Natural killer cell treated with Interleukin-12 subunit alpha and Interleukin-12 subunit beta and Interleukin-15 and Interleukin-18, amount 100 ng/mL, for 72 hours (primary cell): ENCODE measurements around the gene TANC1. TPM values are rescaled to one million over a fixed set of nuclear protein-coding genes. Genes with fewer than 3 reads are reported as not detected.

Experiments used
- ATAC-seq, 2 donors: fragments of 150-1000 bp; cut with Tn5 transposase in 1 of 2; sonication (Bioruptor Pico), chemical (Tn5 transposase) in 1 of 2; 2 replicates each; pipeline ENCODE4 v1.10.0; 2021
- DNase-seq: peaks from one replicate; pipeline ENCODE4 v3.0.0; 2022; ENCODE audit warnings: low spot score
- H3K27ac Mint-ChIP-seq, 2 donors: 1 replicate in 1 of 2; 2 replicates in 1 of 2; pipeline ENCODE4 v1.8.0; 2022; ENCODE audit warnings: mixed read lengths in 2 of 2, mild to moderate bottlenecking in 1 of 2, moderate library complexity in 1 of 2
- H3K27me3 Mint-ChIP-seq, 2 donors: 1 replicate in 1 of 2; 2 replicates in 1 of 2; pipeline ENCODE4 v1.8.0; 2022; ENCODE audit warnings: mixed read lengths in 2 of 2
- H3K36me3 Mint-ChIP-seq: one replicate; pipeline ENCODE4 v1.8.0; 2022; ENCODE audit warnings: mixed read lengths
- H3K4me1 Mint-ChIP-seq, 2 donors: 1 replicate in 1 of 2; 2 replicates in 1 of 2; pipeline ENCODE4 v1.8.0; 2022; ENCODE audit warnings: low read depth in 2 of 2, mixed read lengths in 2 of 2, mild to moderate bottlenecking in 1 of 2
- H3K4me3 Mint-ChIP-seq: one replicate; pipeline ENCODE4 v1.8.0; 2022; ENCODE audit warnings: mixed read lengths
- H3K9me3 Mint-ChIP-seq: 2 replicates; pipeline ENCODE4 v1.8.0; 2022; ENCODE audit warnings: mixed read lengths
- total RNA-seq, 2 donors: library from RNA; stranded (reverse); gene quantifications; one replicate each; pipeline ENCODE4 v1.2.3, GENCODE V29; 2022

TANC1 gene
- total RNA-seq, 2 donors from 2014 or later: 0.21 to 0.56 TPM

- no peak for ATAC-seq
- H3K27me3 Mint-ChIP-seq: no peaks in the 10 kb centered on the region
- DNase-seq: no peak
These were observed 200.3 kb downstream of the TANC1 start for GRCh38 chr2:159168707-159169106.

GRCh38 chr2:159169187-159169586, 200.7 kb downstream of the TANC1 start:
- DNase-seq (no peak), ATAC-seq (no peak)
- Mint-ChIP-seq H3K27me3 (peaks cover 0 to 2% of the 10 kb centered on the region in 2 donors), H3K36me3 (no peaks in the 10 kb centered on the region), H3K9me3 (no peaks in the 10 kb centered on the region), H3K27ac (no peak overlapping the region), H3K4me3 (no peak overlapping the region), H3K4me1 (peaks cover 3 to 4% of the 10 kb centered on the region in 2 donors)

More at GRCh38 chr2:159168707-159169106, 200.3 kb downstream of the TANC1 start:
- Mint-ChIP-seq H3K4me3 (no peak overlapping the region), H3K27ac (no peak overlapping the region), H3K36me3 (no peaks in the 10 kb centered on the region), H3K4me1 (peaks cover 0 to 4% of the 10 kb centered on the region in 2 donors), H3K9me3 (no peaks in the 10 kb centered on the region)

GRCh38 chr2:159172403-159172802, 204.0 kb downstream of the TANC1 start:
- no peak for ATAC-seq
- H3K4me1 Mint-ChIP-seq: peaks cover 7 to 9% of the 10 kb centered on the region in 2 donors

GRCh38 chr2:159174759-159175158, 206.3 kb downstream of the TANC1 start:
- H3K4me3 Mint-ChIP-seq: no peak overlapping the region
- H3K27me3 Mint-ChIP-seq: peaks cover 0 to 2% of the 10 kb centered on the region in 2 donors
- DNase-seq (no peak), ATAC-seq (no peak)
- no peaks in the 10 kb centered on the region for H3K9me3 Mint-ChIP-seq
- H3K27ac Mint-ChIP-seq: no peak overlapping the region
- H3K4me1 Mint-ChIP-seq: peaks cover 7 to 9% of the 10 kb centered on the region in 2 donors
- H3K36me3 Mint-ChIP-seq: no peaks in the 10 kb centered on the region

More at GRCh38 chr2:159172403-159172802, 204.0 kb downstream of the TANC1 start:
- Mint-ChIP-seq H3K9me3 (no peaks in the 10 kb centered on the region), H3K27ac (no peak overlapping the region), H3K27me3 (peaks cover 0 to 2% of the 10 kb centered on the region in 2 donors), H3K36me3 (no peaks in the 10 kb centered on the region), H3K4me3 (no peak overlapping the region)
- no peak for DNase-seq

GRCh38 chr2:159175182-159175581, 206.7 kb downstream of the TANC1 start:
- no peak overlapping the region for H3K27ac Mint-ChIP-seq
- DNase-seq: no peak
- H3K36me3 Mint-ChIP-seq: no peaks in the 10 kb centered on the region
- peak in 1 of 2 donors; percentile 56 for ATAC-seq
- no peaks in the 10 kb centered on the region for H3K9me3 Mint-ChIP-seq
- peaks cover 0 to 2% of the 10 kb centered on the region in 2 donors for H3K27me3 Mint-ChIP-seq
- peaks cover 7 to 10% of the 10 kb centered on the region in 2 donors for H3K4me1 Mint-ChIP-seq
- H3K4me3 Mint-ChIP-seq: no peak overlapping the region

- Mint-ChIP-seq H3K27ac (no peak overlapping the region), H3K27me3 (peaks cover 0 to 2% of the 10 kb centered on the region in 2 donors), H3K4me1 (peaks cover 7 to 17% of the 10 kb centered on the region in 2 donors), H3K4me3 (no peak overlapping the region), H3K36me3 (no peaks in the 10 kb centered on the region), H3K9me3 (no peaks in the 10 kb centered on the region)
- no peak for DNase-seq
- no peak for ATAC-seq
These were observed 207.5 kb downstream of the TANC1 start for GRCh38 chr2:159175927-159176326.

- Mint-ChIP-seq H3K9me3 (no peaks in the 10 kb centered on the region), H3K27me3 (peaks cover 0 to 2% of the 10 kb centered on the region in 2 donors)
These were observed 208.1 kb downstream of the TANC1 start for GRCh38 chr2:159176555-159176954.

GRCh38 chr2:159177357-159177756, 208.9 kb downstream of the TANC1 start:
- no peak overlapping the region for H3K4me3 Mint-ChIP-seq
- H3K36me3 Mint-ChIP-seq: no peaks in the 10 kb centered on the region
- ATAC-seq: no peak
- H3K27me3 Mint-ChIP-seq: peaks cover 0 to 2% of the 10 kb centered on the region in 2 donors
- H3K9me3 Mint-ChIP-seq: no peaks in the 10 kb centered on the region
- H3K27ac Mint-ChIP-seq: no peak overlapping the region
- no peak for DNase-seq
- peaks cover 13 to 17% of the 10 kb centered on the region in 2 donors for H3K4me1 Mint-ChIP-seq

More at GRCh38 chr2:159176555-159176954, 208.1 kb downstream of the TANC1 start:
- Mint-ChIP-seq H3K27ac (no peak overlapping the region), H3K4me1 (peaks cover 11 to 17% of the 10 kb centered on the region in 2 donors), H3K4me3 (no peak overlapping the region), H3K36me3 (no peaks in the 10 kb centered on the region)
- DNase-seq (no peak), ATAC-seq (no peak)

GRCh38 chr2:159177957-159178356, 209.5 kb downstream of the TANC1 start:
- Mint-ChIP-seq H3K4me3 (no peak overlapping the region), H3K4me1 (peaks cover 13 to 21% of the 10 kb centered on the region in 2 donors), H3K27ac (no peak overlapping the region), H3K9me3 (no peaks in the 10 kb centered on the region), H3K27me3 (peaks cover 0 to 2% of the 10 kb centered on the region in 2 donors), H3K36me3 (no peaks in the 10 kb centered on the region)
- DNase-seq (no peak), ATAC-seq (no peak)

GRCh38 chr2:159179096-159179495, 210.7 kb downstream of the TANC1 start:
- H3K27ac Mint-ChIP-seq: no peak overlapping the region
- no peak for DNase-seq
- H3K4me3 Mint-ChIP-seq: no peak overlapping the region
- peaks cover 12 to 21% of the 10 kb centered on the region in 2 donors for H3K4me1 Mint-ChIP-seq
- peaks cover 0 to under 1% of the 10 kb centered on the region in 2 donors for H3K27me3 Mint-ChIP-seq
- no peaks in the 10 kb centered on the region for H3K9me3 Mint-ChIP-seq
- no peaks in the 10 kb centered on the region for H3K36me3 Mint-ChIP-seq
- no peak for ATAC-seq

GRCh38 chr2:159179696-159180095, 211.3 kb downstream of the TANC1 start:
- Mint-ChIP-seq H3K36me3 (no peaks in the 10 kb centered on the region), H3K27ac (no peak overlapping the region), H3K4me3 (no peak overlapping the region), H3K9me3 (no peaks in the 10 kb centered on the region), H3K27me3 (no peaks in the 10 kb centered on the region), H3K4me1 (peaks cover 8 to 20% of the 10 kb centered on the region in 2 donors)
- no peak for DNase-seq
- no peak for ATAC-seq

- ATAC-seq: no peak
- no peak overlapping the region for H3K4me3 Mint-ChIP-seq
These were observed 214.9 kb downstream of the TANC1 start for GRCh38 chr2:159183346-159183745.

GRCh38 chr2:159185401-159186130, 217.1 kb downstream of the TANC1 start:
- DNase-seq (no peak), ATAC-seq (peak; percentile 50 to 54)
- H3K9me3 Mint-ChIP-seq: no peaks in the 10 kb centered on the region
- peaks cover 18 to 22% of the 10 kb centered on the region in 2 donors for H3K4me1 Mint-ChIP-seq
- H3K27me3 Mint-ChIP-seq: no peaks in the 10 kb centered on the region
- no peak overlapping the region for H3K27ac Mint-ChIP-seq
- no peak overlapping the region for H3K4me3 Mint-ChIP-seq
- H3K36me3 Mint-ChIP-seq: no peaks in the 10 kb centered on the region

More at GRCh38 chr2:159183346-159183745, 214.9 kb downstream of the TANC1 start:
- Mint-ChIP-seq H3K4me1 (peaks cover 18 to 26% of the 10 kb centered on the region in 2 donors), H3K9me3 (no peaks in the 10 kb centered on the region), H3K36me3 (no peaks in the 10 kb centered on the region), H3K27me3 (no peaks in the 10 kb centered on the region), H3K27ac (no peak overlapping the region)
- DNase-seq: no peak

GRCh38 chr2:159186462-159186861, 218.0 kb downstream of the TANC1 start:
- no peak for DNase-seq
- Mint-ChIP-seq H3K4me3 (no peak overlapping the region), H3K4me1 (peaks cover 16 to 19% of the 10 kb centered on the region in 2 donors)

More at GRCh38 chr2:159186462-159186861, 218.0 kb downstream of the TANC1 start:
- no peaks in the 10 kb centered on the region for H3K36me3 Mint-ChIP-seq
- H3K27me3 Mint-ChIP-seq: no peaks in the 10 kb centered on the region
- ATAC-seq: no peak
- H3K9me3 Mint-ChIP-seq: no peaks in the 10 kb centered on the region
- H3K27ac Mint-ChIP-seq: no peak overlapping the region
